HG03139 (cell line): ENCODE measurements around the gene HAUS7.

Experiments
- ATAC-seq: cut with Tn5 transposase; IDR thresholded peaks from one replicate; pipeline ENCODE4 v1.9.1; 2021; ENCODE audit not compliant: unreplicated experiment

The HAUS7 gene

GRCh38 chrX:153457136-153457825 lies 13.1 kb downstream of the HAUS7 start:
- no peak for ATAC-seq

DNA sequence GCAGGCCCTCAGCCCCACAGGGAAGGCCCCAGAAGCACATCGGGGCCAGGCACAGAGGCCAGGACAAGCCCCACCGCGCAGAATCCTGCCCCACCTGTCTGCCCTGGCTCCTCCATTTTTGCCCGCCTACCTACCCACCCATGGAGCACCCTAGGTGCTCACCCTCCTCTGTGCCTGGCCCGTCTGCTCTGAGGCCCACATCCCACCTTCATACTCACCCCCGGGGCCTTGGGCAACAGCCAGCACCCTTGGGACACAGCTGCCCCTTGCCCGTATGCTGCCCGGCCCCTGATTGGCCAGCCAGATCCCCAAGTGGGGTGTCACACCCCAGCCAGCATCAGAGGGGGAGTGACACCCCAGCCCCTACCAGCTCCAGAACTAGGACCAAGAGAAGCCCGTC lies 13.7 kb downstream of the HAUS7 start:
- no peak for ATAC-seq

DNA sequence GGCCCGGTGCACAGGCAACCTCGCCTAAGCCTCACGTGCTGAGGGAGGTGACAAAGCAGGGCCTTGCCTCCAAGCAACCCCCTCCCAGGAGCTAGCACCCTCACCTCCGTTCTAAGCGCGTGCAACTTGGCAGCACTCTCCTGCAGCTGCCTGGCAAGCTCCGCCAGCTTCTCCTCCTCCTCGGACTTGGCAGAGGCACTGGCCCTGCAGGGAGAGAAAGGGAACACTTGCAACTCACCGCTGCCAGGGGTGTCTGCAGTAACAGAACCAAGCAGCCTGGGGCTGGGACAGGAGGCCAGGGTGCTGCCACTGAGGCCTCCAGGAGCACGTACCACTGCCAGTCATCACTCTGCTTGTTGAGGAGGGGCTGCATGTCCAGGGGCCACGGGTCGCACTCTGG lies 14.2 kb downstream of the HAUS7 start:
- no peak for ATAC-seq

DNA sequence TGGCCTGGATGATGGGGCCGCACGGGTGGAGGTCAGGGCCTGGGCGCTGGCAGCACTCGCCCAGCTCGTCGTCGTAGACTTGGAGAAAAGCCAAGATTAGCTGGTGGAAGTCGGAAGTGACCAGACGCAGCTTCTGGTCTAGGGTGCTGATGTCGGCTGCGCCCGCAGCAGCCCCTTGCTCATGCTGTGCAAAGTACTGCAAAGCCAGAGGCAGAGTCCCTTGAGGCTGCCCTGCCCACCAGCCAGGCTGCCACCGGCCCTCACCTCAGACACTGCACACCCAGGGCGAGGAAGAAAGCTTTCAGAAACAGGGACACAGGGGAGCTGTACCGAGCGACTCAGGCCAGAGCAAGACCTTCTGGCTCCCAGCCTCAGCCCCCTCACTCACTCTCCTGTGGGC lies 14.8 kb downstream of the HAUS7 start:
- no peak for ATAC-seq

DNA sequence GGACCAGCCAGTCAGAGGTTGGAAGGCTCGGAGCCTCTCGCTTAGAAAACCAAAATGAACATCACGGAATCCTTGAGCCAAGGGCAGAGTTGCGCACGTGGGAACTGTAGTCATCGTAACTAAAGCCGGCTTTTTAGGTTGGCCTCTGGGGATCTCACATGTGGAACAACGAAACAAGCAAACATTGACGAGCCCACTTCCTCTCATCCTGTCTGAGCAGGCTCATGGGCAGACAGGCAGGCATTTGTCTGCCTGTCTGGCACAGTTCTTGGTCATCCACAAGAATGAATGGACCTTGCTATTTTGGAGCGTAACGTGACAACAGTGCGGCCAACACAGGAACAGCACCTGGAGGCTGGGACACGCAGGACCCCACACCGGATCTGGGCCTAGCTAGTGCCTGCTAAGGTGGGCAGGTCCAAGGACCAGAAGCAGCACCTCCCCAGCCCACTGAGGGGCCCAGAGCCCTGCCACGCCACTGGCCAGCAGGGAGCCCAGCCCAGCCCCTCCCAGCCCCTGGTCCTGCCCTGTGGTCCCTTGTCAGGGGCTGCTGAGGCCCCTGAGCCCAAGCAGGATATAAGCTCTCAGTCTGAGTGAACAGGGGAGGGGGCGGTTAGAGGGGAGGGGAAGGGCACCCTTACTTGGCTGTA lies 15.3 kb downstream of the HAUS7 start:
- ATAC-seq, result no peak

DNA sequence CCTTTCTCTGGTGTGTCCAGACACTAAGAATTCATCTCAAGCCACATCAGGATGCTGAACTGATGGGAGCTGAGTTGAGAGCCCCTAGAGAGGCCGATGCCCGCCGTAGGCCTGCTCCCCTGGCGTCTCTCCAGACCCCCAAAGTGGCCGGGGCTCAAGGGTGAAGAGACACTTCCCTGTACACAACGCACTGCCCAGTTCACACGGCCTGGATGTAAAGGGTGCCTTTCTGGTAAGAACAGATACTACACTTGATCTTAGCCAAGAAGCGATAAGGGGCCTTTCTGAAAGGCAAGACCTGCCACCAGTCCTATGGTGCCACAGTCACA lies 19.5 kb downstream of the HAUS7 start:
- no peak for ATAC-seq

GRCh38 chrX:153450114-153450948 lies 20.0 kb downstream of the HAUS7 start:
- no peak for ATAC-seq

- ATAC-seq, result no peak
Observed at GRCh38 chrX:153449368-153450113, 20.8 kb downstream of the HAUS7 start.

- ATAC-seq, result no peak
Observed at GRCh38 chrX:153448556-153449367, 21.6 kb downstream of the HAUS7 start.

DNA sequence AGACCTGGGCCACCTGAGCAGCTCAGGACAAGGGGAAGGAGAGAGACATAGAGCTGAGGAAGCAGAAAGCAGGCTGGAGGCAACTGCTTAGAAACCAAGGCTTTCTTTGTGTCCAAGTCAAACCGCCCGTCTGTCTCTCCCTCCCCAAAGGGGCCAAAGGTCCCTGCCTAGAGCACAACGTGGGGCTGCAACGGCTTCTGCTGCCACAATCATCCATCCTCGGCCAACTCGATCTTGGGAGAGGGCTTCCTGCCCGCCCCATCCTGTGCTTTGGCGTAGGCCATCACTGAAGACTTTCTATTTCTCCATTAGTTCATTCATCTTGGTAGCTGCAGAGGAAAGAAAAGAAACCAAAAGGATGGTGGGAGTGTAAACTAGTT lies 22.8 kb downstream of the HAUS7 start:
- ATAC-seq, result no peak

- ATAC-seq, result no peak
Observed at GRCh38 chrX:153446950-153447580, 23.3 kb downstream of the HAUS7 start.

DNA sequence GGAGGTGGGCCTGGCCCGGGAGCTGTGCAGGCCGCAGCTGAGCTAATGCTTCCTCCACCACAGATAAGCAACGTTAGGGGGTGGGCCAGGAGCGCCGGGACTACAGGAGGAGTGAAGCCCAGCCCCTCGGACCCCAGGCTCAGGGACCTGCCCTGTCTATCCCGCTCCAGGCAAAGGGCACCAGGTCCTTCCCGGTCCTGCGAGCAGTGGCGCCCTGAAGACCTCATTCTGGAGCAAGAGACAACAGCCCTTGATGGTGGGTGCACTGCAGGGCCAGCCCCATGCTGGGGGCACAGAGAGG lies 23.8 kb downstream of the HAUS7 start:
- no peak for ATAC-seq

DNA sequence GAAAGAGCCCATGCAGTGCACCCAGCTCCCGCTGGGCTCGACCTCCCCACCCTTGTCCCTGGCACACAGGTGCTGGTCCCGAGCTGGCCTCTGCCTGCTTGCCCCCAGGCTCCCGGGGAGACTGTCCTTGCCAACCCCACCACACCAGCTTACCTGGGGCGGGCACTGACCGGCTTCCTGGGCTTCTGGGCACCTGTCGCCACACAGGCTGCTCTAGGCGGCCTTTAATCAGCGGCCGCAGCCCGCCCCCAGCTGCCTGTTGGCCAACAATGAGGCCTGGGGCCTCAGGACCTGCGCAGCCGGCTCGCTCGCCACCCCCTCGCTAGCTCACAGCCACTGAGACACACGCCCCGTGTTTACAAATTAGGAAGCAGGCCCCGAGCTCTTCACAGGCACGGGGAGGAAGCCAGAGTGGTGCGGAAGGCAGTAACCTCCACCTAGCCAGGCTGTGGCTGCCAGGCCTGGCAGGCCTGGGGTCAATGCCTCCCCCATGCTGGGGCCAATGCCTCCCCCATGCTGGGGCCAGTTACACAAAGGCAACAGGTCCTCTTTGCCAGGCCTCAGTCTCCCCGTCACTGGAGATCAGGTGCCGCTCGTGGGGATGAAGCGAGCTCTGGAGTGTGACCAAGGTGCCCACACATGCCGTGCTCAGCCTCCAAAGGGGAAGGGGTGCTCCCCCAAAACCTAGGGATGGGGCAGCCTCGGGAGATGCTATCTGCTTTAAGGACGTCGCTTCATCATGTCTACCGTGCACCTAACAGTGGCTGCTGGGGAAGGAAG lies 24.3 kb downstream of the HAUS7 start, which contains the start of gene TREX2:
Gene TREX2 (minus strand): TSS at position 201 of the 780 bp plus-strand sequence. CDS start 626 bp downstream, outside the sequence.
- ATAC-seq, result no peak

- no peak for ATAC-seq
Observed at GRCh38 chrX:153445106-153445855, 25.1 kb downstream of the HAUS7 start.

DNA sequence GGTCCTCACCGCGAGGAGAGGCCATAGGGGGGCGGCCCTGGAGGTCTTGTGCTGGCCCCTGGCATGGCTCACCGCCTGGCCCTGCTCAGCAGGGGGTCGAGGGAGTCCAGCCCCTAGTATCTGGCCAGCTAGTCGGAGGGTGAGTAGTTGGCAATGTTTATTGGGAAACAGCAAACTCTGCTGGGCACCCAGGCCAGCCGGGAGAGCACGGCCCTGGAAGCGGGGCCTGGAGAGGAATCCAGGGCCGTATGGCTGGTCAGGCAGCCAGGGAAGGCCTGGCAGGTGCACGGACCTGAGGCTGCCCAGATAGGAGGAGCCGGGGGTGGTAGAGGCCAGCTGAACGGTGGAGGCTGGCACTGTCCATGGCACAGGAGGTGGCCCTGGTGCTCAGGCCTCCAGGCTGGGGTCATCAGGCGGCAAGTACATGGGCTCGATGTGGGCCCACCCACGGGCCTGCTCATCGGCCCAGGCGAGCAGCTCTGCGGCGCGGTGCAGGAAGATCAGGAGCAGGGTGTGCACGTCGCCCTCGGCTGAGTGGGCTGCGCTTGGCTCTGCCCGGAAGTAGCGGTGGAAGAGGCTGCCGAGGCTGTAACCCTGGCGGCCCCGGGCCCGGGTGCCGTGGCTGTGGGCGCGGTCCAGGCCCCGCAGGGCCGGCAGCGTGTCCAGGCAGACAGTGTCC lies 25.9 kb downstream of the HAUS7 start:
- no peak for ATAC-seq

DNA sequence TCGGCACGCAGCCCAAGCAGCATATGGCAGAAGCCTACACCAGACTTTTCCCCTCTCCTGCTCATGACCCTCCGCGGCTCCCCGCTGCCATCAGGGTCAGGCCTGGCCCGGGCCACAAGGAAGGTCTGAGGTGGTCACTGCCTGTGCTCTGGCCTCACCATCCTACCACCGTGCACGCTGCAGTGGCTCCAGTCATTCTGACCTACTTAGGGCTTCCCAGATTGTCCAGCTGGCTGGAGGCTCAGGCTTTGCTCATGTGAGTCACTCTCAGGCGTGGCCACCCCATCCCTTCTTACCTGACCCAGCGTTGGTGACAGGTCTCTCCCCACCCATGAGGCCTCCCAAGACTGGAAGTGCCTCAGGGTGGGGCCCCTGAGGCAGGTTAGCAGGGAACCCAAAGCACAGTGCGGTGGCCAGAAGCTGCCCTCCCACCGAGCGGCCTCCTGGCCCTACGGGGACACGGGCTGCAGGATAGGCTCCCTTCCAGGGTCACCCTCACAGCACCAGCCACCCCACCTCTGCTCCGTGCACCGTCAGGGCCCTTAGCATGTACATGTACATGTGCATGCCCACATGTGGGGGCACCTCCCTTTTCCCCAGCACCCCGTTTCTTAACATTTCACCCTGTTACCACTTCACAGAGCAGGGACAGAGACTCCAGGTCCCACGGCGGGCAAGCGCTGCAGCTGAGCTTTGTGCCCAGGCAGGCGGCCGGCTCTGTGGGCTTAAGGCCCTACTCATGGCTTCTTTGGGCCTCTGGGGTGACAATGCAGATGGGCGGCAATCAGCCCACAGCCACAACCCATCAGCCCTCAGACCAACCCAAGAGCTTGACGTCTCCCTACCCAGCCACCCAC lies 26.7 kb downstream of the HAUS7 start:
- ATAC-seq, result no peak

GRCh38 chrX:153442463-153442862 lies 27.9 kb downstream of the HAUS7 start:
- no peak for ATAC-seq
